ENCODE measurements around the gene CLN6.

GRCh38 chr15:68213991-68214837, 15.3 kb downstream of the CLN6 start:
- no peak for TF ChIP-seq CTCF (conservative IDR thresholded peaks at IDR 0.05; ENCODE audit: low read length)
- TF ChIP-seq EZH2phosphoT487 (IDR thresholded peaks at IDR 0.05; ENCODE audit: borderline replicate concordance): no peak
